GM19452 (cell line): ENCODE measurements around the gene TFB2M.

Experiments
- ATAC-seq: cut with Tn5 transposase; IDR thresholded peaks from one replicate; pipeline ENCODE4 v1.9.1; 2021; ENCODE audit not compliant: unreplicated experiment

Gene TFB2M

GRCh38 chr1:246558041-246558440 is 8.0 kb downstream of the TFB2M start:
- ATAC-seq: no peak

DNA sequence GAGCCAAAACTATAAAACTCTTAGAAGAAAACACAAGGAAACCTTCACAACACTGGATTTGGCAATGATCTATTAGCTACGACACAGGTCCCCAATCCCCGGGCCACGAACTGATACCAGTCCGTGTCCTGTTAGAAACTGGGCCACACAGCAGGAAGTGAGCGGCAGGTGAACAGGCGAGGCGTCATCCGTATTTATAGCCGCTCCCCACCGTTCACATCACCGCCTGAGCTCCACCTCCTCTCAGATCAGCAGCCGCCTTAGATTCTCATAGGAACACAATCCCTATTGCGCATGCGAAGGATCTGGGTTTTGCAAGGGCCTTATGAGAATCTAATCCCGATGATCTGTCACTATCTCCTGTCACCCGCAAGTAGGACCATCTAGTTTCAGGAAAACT is 11.9 kb downstream of the TFB2M start:
- no peak for ATAC-seq

GRCh38 chr1:246552110-246552509 is 14.0 kb downstream of the TFB2M start:
- ATAC-seq: no peak

DNA sequence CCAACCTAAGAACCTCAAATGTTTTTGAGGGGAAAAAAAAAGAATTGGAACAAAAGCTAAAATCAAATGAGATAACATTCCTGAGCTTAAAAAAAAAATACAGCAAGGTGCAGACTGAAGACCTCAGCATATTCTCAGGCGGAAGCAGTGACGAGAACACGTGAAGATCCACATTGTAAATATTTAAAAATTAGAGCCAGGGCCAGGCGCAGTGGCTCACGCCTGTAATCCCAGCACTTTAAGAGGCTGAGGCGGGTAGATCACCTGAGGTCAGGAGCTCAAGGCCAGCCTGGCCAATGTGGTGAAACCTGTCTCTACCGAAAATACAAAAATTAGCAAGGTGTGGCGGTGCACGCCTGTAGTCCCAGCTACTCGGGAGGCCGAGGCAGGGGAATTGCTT is 15.7 kb downstream of the TFB2M start:
- ATAC-seq: no peak

DNA sequence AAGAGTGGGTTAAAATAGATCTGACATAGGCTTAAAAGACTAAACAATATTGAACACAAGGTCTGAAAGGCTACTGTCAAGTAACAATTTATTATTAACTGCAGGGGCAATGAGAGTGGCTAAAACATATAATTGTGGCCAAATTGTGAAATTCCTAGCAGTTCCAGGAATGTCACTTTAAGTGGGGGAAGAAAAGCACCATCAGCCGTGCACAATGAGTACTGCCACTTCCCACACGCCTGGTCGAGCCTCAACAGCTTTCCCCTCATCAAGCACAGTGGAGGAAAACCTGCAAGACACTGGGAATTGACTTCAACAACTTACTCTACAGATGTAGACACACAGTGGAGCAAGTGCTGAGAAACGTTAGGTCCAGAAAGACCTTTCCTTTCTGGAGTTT is 16.4 kb downstream of the TFB2M start:
- no peak for ATAC-seq

GRCh38 chr1:246544001-246544400 is 22.1 kb downstream of the TFB2M start:
- no peak for ATAC-seq

GRCh38 chr1:246540738-246541491 is 25.1 kb downstream of the TFB2M start:
- ATAC-seq: no peak

GRCh38 chr1:246537887-246538286 is 28.2 kb downstream of the TFB2M start:
- ATAC-seq: no peak

- ATAC-seq: no peak
Measured at GRCh38 chr1:246537441-246537840, 28.6 kb downstream of the TFB2M start.

DNA sequence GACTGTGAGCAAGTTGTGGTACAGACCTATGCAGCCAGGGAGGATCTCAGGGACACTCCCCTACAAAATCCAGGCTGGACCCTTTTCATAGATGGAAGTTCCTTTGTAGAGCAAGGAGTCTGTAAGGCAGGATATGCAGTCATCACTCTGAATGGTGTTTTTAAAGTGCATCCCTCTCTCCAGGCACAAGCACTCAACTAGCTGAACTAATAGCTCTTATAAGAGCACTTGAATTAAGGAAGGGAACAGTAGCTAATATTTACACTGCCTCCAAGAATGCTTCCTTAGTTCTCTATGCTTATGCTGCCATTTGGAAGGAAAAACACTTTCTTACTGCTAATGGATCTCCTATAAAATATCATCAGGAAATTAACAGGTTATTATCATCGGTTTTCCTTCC is 31.9 kb downstream of the TFB2M start:
- ATAC-seq: no peak

DNA sequence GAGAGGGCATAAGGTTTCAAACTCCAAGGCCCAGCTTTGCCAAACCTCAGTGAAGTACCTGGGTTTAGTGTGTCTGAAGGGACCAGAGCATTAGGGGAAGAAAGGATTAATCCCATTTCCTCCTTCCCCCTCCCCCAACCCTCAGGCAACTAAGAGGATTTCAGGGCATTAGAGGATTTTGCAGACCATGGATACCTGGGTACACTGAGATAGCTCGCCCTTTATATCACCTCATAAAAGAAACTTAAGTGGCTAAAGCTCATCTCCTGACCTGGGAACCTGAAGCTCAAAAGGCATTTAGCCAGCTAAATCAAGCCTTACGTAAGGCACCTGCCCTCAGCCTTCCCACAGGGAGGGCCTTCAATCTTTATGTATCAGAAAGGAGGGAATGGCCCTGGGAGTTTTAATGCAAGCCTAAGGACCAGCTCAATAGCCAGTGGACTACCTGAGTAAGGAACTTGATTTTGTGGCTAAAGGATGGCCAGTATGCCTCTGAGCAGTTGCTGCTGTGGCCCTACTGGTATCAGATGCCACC is 32.6 kb downstream of the TFB2M start:
- no peak for ATAC-seq

DNA sequence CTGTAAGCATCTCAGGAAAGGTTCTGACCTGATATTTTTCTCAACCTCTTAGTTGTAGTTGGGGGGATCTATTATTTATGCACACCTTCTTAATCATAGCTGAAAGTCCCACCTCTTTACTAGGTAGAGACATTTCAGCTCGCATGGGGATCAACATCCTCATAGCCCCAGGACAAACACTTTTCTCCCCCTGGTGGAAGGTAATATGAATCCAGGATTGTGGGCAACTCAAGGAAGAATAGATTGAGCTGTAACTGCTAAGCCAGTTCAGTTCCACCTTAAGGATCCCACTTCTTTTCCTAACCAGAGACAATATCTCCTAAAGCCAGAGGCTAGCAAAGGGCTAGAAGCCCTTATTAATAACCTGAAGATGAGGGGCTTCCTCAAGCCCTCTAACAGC is 33.5 kb downstream of the TFB2M start:
- ATAC-seq: no peak

- ATAC-seq: no peak
Measured at GRCh38 chr1:246530482-246530881, 35.6 kb downstream of the TFB2M start.

GRCh38 chr1:246528933-246529731 is 36.9 kb downstream of the TFB2M start:
- ATAC-seq: no peak

DNA sequence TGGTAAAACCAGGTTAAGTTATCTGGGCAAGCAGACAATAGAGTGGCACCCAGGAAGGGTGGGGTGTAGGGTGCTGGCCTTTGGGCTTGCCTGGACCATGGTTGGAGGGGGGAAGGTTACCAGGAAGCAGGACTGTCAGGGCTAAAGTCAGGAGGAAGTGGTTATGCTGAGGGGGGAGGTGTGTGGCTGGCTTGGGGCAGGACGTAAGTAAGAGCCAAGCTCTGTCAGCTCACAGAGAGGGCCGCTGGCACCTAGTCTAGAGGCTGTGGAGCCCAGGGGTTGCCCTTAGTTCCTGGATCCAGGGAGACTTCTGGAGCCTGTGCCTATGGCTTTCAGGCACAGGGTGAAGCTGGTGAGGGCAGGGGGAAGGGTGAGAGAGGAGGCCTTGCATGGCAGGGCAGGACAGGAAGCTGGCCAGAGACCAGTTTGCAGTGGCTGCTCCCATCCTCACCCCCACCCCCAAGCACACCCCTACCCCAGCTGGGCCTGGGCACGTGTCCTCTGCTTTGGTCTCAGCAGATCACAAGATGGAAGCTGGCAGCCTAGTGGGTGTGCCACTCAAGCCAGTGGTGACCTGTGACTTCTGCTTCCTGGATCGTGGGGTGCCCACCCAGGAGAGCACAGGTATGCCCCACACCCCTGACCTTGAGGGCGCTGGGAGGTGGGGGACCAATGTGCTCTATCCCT is 38.5 kb downstream of the TFB2M start:
- ATAC-seq: peak; percentile 91

DNA sequence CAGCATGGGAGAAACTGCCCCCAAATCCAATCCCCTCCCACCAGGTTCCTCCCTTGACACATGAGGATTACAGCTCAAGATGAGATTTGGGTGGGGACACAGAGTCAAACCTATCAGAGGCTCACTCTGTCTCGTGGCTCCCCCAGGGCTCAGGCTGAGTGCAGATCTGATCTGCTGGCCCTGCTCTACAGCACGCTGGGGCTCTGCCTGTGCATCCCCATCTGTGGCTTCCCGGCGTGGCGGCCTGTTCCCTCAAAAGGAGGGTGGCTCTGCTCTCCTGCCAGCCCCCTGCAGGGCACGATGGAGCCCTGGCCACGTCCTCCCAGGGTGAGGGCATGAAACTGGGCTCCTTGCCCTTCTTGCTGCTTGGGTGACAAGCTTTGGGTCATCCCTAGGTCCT is 39.1 kb downstream of the TFB2M start:
- ATAC-seq: peak; percentile 22

DNA sequence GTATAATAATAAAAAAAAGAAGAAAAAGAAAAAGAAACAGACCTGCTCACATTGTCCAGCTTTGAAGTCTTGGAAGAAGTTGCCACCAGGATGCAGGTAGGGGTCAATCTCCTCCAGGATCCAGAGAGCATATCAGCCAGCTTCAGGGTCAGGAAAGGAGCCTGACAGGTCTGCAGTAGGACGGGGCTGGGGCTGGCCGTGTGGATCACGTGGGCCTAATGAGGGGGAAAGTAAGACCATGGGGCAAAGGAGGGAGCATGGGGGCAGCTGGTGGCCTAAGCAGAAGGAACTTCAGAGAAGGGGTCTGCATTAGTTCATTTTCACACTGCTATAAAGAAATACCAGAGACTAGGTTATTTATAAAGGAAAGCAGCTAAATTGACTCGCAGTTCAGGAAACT is 39.7 kb downstream of the TFB2M start:
- no peak for ATAC-seq

GRCh38 chr1:246519514-246519913 is 46.5 kb downstream of the TFB2M start:
- no peak for ATAC-seq

DNA sequence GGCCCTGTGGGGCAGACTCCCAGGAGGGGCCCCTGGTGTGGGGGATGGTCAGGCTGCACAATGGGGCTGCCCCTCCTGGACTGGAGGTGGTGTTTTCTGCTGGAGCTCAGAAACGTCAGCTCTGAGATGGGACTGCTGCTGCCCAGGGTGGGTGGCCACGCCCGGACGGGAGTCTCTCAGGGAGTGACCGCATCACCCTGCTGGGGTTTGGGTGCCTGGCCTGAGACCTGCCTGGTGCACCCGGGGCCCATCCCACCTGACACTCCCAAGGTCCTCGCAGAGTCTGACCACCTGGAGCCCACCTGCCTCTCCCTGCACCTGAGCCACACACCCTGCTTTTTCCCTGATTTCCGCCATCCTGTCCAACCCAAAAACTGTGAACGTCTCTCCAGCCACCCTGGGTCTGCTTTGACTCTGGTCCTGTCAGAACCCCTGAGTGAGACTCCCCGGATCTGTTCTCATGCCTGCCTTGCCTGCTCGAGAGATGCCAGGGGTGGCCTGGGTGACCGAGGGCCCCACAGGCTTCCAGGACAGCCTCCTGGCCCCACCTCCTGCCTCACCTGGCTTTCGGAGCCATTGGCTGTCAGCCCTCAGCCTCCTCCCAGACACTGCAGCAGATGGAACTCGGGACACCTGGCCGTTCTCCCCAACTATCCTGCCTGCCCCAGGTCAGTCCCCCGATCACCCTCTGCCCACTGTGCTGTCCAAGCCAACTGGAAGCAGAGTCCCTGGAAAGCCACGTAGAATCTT is 47.4 kb downstream of the TFB2M start:
- ATAC-seq: no peak

- no peak for ATAC-seq
Measured at GRCh38 chr1:246517391-246517790, 48.7 kb downstream of the TFB2M start.

DNA sequence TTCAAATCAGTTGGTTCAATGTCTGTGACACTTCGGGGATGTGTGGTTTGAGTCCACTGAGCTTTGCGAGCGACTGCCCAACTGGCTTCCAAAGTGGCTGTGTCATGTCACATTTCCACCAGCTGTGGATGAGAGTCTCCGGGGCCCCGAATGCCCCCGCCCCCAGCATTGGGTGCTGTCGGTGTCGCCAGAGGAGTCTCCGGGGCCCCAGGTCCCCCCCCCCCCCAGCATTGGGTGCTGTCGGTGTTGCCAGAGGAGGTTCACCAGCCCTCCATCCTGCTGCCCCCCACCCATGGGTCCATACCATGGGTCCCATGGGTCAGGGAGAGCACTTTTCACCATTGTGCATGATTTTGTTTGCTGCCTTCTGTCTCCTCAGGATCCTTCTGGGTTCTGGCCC is 49.9 kb downstream of the TFB2M start:
- no peak for ATAC-seq
